Activated T-helper 1 cell treated with anti-CD3 and anti-CD28 coated beads, Interleukin-2, amount 50 U/mL, for 16 hours (primary cell): ENCODE measurements around the gene SLC25A21.

ENCODE experiments used
- DNase-seq, 2 donors: peaks; one replicate each; pipeline ENCODE4 v3.0.0-alpha.2; 2020; ENCODE audit warnings: low read depth in 1 of 2, low spot score in 1 of 2

Gene SLC25A21

DNA sequence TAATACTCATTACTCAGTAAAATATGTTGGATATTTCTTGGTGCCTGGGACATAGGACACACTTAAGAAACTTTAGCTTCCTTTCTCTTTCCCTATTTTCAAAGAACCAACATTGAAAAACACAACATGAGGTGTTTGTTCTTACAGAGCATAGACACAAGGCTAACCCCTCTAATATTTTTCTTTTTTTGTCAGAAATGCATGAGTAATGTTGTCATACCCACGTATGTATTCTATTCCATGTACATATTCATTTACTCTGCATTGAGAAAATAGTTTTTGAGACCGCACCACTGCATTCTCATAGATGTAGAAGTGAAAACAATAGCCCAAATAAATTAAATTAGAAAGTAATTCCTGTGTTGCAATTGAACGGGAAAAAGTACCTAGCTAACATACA is 497.7 kb downstream of the SLC25A21 start:
- no peak for DNase-seq

DNA sequence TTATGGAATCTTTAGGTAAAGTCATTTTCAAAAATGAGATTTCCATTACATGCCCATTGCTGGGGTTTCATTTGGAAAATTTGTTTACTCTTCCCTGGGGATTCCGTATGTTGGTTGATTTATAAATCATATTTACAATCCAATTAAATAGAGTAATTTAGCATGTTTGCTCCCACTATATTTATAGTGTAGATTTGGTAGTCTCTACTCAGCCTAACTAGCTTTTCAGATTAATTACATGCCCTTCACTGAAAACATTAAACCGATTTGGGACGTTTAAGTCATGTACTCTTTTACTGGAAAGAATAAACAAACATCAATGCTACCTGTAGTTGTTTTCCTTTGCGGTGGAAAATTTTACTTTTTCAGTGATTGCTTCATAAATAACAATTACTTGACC is 500.3 kb downstream of the SLC25A21 start:
- no peak for DNase-seq

GRCh38 chr14:36671149-36671548 is 501.3 kb downstream of the SLC25A21 start:
- DNase-seq: no peak

- DNase-seq: no peak
Measured at GRCh38 chr14:36667679-36668078, 504.7 kb downstream of the SLC25A21 start.

GRCh38 chr14:36666416-36667206 is 505.8 kb downstream of the SLC25A21 start:
- DNase-seq: no peak

DNA sequence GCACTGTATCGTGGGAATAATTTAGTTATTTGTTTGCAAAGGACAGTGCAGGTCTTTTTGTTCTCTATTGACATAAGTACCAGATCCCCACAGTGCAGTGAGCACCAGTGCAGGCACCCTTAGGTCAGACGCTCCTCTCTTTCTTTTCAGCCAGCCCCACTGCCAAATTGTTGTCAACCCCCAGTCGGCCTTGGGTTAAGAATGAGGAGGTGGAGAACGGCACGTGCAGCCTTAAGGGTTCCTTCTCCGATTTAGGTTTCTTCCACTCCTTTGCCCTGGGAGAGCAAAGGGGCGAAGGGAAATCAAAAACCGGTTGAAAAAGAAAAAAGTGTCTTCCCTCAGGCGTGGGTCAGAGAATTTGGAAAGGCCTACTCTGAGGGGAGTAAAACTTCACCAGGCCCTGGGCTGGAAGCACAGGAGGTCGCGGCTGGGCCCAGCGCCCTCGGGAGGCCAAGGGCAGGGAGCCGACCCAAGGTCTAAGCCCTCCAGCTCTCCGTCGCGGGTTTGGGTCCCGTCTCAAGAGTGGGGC is 506.5 kb downstream of the SLC25A21 start:
- no peak for DNase-seq

DNA sequence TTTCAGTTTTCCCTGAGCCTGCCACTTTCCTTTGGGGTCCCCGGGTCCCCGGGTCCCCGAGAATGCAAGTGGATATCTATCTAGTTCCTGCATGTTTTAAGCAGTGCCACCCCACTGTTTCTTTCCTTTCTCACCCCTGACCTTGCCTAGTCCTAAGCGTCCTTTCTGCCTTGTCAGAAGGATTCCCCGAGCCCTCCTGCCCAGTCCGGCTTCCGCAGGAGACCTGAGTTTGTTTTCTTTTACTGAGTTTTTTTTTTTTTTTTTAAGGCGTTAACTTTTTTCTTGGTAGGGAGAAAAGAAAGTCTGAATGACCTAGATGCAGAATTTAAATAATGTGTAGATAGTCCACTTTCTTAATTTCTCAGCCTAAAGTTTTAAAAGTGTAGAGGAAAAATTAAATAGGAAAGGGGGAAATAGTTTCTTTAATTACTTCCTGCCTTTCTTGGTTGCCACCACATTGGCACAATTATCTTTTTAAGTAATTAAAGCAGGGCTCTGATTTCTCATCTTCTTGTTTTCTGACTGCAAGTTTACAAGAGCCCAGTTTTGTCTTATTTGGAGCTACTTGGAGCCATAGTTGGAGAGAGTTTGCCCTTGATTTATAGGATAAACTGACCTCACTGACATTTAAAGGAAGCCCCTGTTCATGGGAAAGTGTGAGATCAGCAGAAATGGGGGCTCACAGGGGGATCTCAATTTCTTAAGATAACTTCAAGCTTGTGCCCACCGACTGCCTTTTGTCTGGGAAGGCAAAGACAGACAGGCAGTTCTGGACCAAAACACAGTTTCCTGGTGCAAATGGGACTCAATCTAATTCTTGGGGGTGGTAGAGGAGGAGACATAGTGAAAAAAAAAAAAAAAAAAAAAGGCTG is 507.8 kb downstream of the SLC25A21 start:
- DNase-seq: no peak

DNA sequence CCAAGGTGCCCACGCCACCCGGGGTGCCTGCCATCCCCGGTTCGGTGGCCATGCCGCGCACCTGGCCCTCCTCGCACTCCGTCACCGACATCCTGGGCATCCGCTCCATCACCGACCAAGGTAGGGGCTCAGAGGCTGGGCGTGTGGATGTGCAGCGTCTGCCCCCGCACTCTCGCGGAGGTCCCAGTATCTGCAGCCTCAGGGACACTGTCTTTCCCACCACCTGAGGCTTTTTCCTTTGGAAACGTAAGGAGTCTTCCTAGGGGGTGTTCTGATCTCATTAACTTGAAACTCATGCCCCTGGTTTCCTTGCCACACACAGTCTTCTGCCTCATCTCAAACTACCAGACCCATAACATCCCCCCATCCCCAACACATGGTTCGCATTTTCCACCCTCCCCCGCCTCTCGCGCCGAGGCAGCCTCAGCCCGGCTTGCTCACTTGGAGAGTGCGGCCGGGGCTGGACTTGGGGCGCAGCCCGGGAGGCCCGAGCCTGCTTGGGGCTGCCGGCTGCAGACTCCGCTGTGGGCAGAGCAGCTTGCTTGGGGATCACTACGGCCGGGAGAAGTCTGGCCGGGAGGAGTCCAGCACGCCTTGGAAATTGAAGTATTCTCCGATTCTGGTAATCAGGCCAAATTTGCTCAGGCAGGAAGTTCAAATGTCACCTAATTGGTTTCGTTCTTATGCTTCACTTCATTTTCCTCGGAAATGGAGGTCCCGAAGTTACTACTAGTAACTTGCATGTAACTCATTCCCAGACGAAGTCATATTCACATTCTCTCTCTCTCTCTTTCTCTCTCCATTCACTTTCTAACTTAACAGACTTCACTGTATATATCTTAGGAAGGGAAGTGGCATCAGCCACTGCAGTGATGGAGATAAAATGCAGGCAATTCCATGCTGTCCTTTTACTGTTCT is 508.7 kb downstream of the SLC25A21 start:
- no peak for DNase-seq

DNA sequence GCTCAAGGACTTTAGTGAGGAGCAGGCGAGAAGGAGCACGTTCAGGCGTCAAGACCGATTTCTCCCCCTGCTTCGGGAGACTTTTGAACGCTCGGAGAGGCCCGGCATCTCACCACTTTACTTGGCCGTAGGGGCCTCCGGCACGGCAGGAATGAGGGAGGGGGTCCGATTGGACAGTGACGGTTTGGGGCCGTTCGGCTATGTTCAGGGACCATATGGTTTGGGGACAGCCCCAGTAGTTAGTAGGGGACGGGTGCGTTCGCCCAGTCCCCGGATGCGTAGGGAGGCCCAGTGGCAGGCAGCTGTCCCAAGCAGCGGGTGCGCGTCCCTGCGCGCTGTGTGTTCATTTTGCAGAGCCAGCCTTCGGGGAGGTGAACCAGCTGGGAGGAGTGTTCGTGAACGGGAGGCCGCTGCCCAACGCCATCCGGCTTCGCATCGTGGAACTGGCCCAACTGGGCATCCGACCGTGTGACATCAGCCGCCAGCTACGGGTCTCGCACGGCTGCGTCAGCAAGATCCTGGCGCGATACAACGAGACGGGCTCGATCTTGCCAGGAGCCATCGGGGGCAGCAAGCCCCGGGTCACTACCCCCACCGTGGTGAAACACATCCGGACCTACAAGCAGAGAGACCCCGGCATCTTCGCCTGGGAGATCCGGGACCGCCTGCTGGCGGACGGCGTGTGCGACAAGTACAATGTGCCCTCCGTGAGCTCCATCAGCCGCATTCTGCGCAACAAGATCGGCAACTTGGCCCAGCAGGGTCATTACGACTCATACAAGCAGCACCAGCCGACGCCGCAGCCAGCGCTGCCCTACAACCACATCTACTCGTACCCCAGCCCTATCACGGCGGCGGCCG is 509.6 kb downstream of the SLC25A21 start:
- DNase-seq: no peak

- no peak for DNase-seq
Measured at GRCh38 chr14:36662258-36662542, 510.2 kb downstream of the SLC25A21 start.

GRCh38 chr14:36661506-36662257 is 510.7 kb downstream of the SLC25A21 start, which contains the start of gene PAX9:
TSS of gene PAX9 (plus strand) at chr14:36661860. CDS start at chr14:36662090, 230 bp downstream.
- no peak for DNase-seq

DNA sequence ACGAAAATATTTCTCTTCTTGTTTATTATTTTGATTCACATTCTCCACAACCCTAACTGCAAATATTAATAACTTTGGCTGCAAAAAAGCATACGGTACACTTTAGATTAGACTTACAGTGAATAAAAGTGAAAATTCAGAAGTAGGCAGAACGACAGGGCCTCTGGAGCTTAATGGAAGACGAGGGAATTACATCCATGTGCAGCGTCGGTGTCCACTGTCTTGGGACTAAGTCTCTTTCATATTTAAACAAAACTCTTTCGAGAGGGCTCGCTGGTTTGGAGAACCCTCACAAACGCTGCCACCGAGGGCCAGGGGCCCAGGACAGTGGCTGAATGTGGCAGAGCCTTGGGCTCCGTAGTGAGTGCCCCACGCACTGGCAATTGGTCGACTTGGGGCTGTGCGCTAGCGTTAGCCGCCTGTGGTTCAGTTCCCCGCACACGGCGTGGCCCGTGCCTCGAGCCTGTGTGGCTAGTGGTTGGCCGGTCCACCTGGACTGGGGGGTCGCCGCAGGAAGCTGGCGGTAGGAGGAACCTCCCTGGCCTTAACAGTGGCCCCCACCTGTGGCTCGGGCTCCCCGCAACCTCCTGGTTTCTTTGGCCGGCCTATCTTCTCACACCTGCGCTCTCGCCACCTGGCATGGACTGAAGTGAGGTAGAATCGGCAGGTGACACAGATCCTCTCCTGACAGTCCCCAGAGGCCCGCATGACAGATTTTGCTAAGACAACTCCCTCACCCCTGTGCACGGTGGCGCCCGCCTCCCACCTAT is 511.5 kb downstream of the SLC25A21 start:
- no peak for DNase-seq

- no peak for DNase-seq
Measured at GRCh38 chr14:36659822-36660735, 512.3 kb downstream of the SLC25A21 start.

GRCh38 chr14:36659010-36659821 is 513.2 kb downstream of the SLC25A21 start:
- no peak for DNase-seq

DNA sequence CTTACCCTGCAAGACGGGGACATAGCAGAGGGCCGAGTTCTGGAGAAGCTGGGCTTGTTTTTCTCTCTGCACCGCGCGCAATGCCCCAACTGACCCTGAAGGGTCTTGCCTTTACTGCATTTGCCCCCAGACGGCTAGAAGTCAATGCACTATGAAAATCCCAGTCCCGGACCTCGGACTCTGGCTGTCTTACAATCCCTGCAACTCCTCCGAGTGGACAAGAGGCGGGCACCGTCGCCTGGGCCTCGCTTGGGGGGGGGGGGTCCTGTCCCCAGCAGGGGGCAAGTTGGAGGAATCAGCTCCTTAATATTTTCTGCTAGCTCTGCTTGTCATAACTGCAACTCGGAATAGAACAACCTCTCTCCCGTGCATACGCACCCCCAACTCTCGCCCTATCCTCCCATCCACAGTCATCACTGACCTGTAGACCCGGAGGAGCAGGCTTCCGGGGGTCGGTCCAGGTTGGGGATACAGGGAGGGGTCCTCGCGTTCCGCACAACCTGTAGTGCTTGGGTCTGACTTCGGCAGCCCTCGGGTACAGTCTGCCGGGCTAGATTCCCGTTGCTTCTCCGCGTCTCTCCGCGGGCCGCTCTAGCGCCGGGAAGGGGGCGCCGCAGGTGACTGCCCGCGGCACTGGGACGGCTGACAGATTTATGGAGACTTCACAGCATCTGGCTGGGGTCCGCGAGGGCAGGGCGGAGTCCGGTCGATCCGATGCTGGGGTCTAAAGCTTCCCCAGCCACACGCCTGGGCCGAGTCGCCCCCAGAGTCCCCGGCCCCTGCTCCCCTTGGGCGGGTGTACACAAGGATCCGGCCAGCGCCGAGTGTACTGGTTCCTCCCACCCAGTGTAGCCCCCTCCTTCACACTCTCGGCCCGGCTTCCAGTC is 514.0 kb downstream of the SLC25A21 start:
- DNase-seq: no peak
